Measurements from ENCODE around the gene ARHGEF35.
"Not testable (repeated sequence)": the region's sequence is repeated elsewhere in the genome, so short reads cannot be mapped to it uniquely, and the experiment has no call there.

Gene ARHGEF35

GRCh38 chr7:144178380-144179164 lies 17.1 kb downstream of the ARHGEF35 start:
- peak in 1 of 2 experiments; percentile 59 for DNase-seq

- DNase-seq: no peak
These were observed 21.0 kb downstream of the ARHGEF35 start for GRCh38 chr7:144174613-144175012.

GRCh38 chr7:144171594-144172350 lies 23.9 kb downstream of the ARHGEF35 start:
- DNase-seq: not testable (repeated sequence)

GRCh38 chr7:144164784-144165183 lies 30.8 kb downstream of the ARHGEF35 start:
- DNase-seq: no peak

GRCh38 chr7:144158861-144159260 lies 36.8 kb downstream of the ARHGEF35 start:
- no peak for DNase-seq

- no peak for DNase-seq
These were observed 47.3 kb downstream of the ARHGEF35 start for GRCh38 chr7:144148224-144148827.

- no peak for DNase-seq
These were observed 51.2 kb downstream of the ARHGEF35 start for GRCh38 chr7:144144426-144144825.

- no peak for DNase-seq
These were observed 53.4 kb downstream of the ARHGEF35 start for GRCh38 chr7:144142187-144142586.

- DNase-seq: no peak
These were observed 58.1 kb downstream of the ARHGEF35 start for GRCh38 chr7:144137501-144137900.

All from NCI-H526 (cell line).